ENCODE measurements around the gene TRAF2. TPM values are rescaled to one million over a fixed set of nuclear protein-coding genes. Genes with fewer than 3 reads are reported as not detected.
A peak's percentile ranks its signal among the peaks of the same experiment; 100 is the strongest.

Gene TRAF2
- total RNA-seq, 1 donor = 6.2 TPM

GRCh38 chr9:136858844-136859757 lies 27.2 kb upstream of the TRAF2 start:
- H3K4me3 ChIP-seq (ENCODE audit: insufficient read depth, low read length) = no peak overlapping the region
- no peak overlapping the region for H2AFZ ChIP-seq (ENCODE audit: low read length)
- H3K79me2 ChIP-seq (ENCODE audit: insufficient read depth, low read length) = peaks cover 11% of the 10 kb centered on the region
- H3K27me3 ChIP-seq (ENCODE audit: insufficient read depth, low read length) = no peaks in the 10 kb centered on the region
- peaks cover 26% of the 10 kb centered on the region for H3K36me3 ChIP-seq (ENCODE audit: insufficient read depth, low read length)
- H3K9me3 ChIP-seq (ENCODE audit: low read depth, low read length) = no peaks in the 10 kb centered on the region
- peak overlapping the region; percentile 28 for H3K27ac ChIP-seq (ENCODE audit: low read depth, low read length)
- TF ChIP-seq CTCF (IDR thresholded peaks at IDR 0.05; ENCODE audit: extremely low read depth, low read depth, low read length) = no peak
- no peak overlapping the region for H3K4me2 ChIP-seq (ENCODE audit: insufficient read depth, low read length)
- peaks cover 11% of the 10 kb centered on the region for H3K4me1 ChIP-seq (ENCODE audit: insufficient read depth, low read length)
- H4K20me1 ChIP-seq (ENCODE audit: insufficient read depth, low read length) = peaks cover 13% of the 10 kb centered on the region
- DNase-seq (ENCODE audit: insufficient read length, low spot score, missing footprints) = peak; percentile 97

- Histone ChIP-seq H3K27me3 (ENCODE audit: insufficient read depth, low read length) (no peaks in the 10 kb centered on the region), H3K9me3 (ENCODE audit: low read depth, low read length) (no peaks in the 10 kb centered on the region)
Measured at GRCh38 chr9:136860529-136860928, 25.8 kb upstream of the TRAF2 start.

GRCh38 chr9:136860933-136861873 lies 25.1 kb upstream of the TRAF2 start:
- Histone ChIP-seq H3K79me2 (ENCODE audit: insufficient read depth, low read length) (peaks cover 30% of the 10 kb centered on the region), H3K27ac (ENCODE audit: low read depth, low read length) (no peak overlapping the region), H3K4me2 (ENCODE audit: insufficient read depth, low read length) (no peak overlapping the region), H3K27me3 (ENCODE audit: insufficient read depth, low read length) (no peaks in the 10 kb centered on the region), H3K4me1 (ENCODE audit: insufficient read depth, low read length) (peaks cover 15% of the 10 kb centered on the region), H4K20me1 (ENCODE audit: insufficient read depth, low read length) (peaks cover 20% of the 10 kb centered on the region), H3K4me3 (ENCODE audit: insufficient read depth, low read length) (no peak overlapping the region), H3K9me3 (ENCODE audit: low read depth, low read length) (no peaks in the 10 kb centered on the region), H3K36me3 (ENCODE audit: insufficient read depth, low read length) (peaks cover 29% of the 10 kb centered on the region), H2AFZ (ENCODE audit: low read length) (no peak overlapping the region)
- no peak for TF ChIP-seq CTCF (IDR thresholded peaks at IDR 0.05; ENCODE audit: extremely low read depth, low read depth, low read length)
- peak; percentile 79 for DNase-seq (ENCODE audit: insufficient read length, low spot score, missing footprints)

More at GRCh38 chr9:136860529-136860928, 25.8 kb upstream of the TRAF2 start:
- Histone ChIP-seq H2AFZ (ENCODE audit: low read length) (no peak overlapping the region), H3K27ac (ENCODE audit: low read depth, low read length) (no peak overlapping the region), H3K4me1 (ENCODE audit: insufficient read depth, low read length) (peaks cover 15% of the 10 kb centered on the region), H3K4me3 (ENCODE audit: insufficient read depth, low read length) (no peak overlapping the region), H3K79me2 (ENCODE audit: insufficient read depth, low read length) (peaks cover 23% of the 10 kb centered on the region), H3K36me3 (ENCODE audit: insufficient read depth, low read length) (peaks cover 29% of the 10 kb centered on the region), H3K4me2 (ENCODE audit: insufficient read depth, low read length) (no peak overlapping the region), H4K20me1 (ENCODE audit: insufficient read depth, low read length) (peaks cover 20% of the 10 kb centered on the region)
- peak; percentile 53 for DNase-seq (ENCODE audit: insufficient read length, low spot score, missing footprints)
- no peak for TF ChIP-seq CTCF (IDR thresholded peaks at IDR 0.05; ENCODE audit: extremely low read depth, low read depth, low read length)
